GM12891 (cell line): ENCODE data around the gene FAM47E.

Experiments used
- POLR2A ChIP-seq: IDR thresholded peaks from 2 replicates; pipeline ENCODE4 v1.6.1; 2011; ENCODE audit warnings: low read depth, low read length, control low read depth
- POLR2AphosphoS5 ChIP-seq: IDR thresholded peaks from 2 replicates; pipeline ENCODE4 v1.6.1; 2011; ENCODE audit warnings: low read depth, low read length, control low read depth
- POU2F2 ChIP-seq: IDR thresholded peaks from 2 replicates; pipeline ENCODE4 v1.6.1; 2011; ENCODE audit warnings: low read depth, mild to moderate bottlenecking, control low read depth, low read length, moderate library complexity
- SPI1 ChIP-seq: IDR thresholded peaks from 2 replicates; pipeline ENCODE4 v1.6.1; 2011; ENCODE audit warnings: low read depth, low read length, control low read depth
- TAF1 ChIP-seq: IDR thresholded peaks from 2 replicates; pipeline ENCODE4 v1.6.1; 2011; ENCODE audit warnings: low read depth, low read length, control low read depth

DNA sequence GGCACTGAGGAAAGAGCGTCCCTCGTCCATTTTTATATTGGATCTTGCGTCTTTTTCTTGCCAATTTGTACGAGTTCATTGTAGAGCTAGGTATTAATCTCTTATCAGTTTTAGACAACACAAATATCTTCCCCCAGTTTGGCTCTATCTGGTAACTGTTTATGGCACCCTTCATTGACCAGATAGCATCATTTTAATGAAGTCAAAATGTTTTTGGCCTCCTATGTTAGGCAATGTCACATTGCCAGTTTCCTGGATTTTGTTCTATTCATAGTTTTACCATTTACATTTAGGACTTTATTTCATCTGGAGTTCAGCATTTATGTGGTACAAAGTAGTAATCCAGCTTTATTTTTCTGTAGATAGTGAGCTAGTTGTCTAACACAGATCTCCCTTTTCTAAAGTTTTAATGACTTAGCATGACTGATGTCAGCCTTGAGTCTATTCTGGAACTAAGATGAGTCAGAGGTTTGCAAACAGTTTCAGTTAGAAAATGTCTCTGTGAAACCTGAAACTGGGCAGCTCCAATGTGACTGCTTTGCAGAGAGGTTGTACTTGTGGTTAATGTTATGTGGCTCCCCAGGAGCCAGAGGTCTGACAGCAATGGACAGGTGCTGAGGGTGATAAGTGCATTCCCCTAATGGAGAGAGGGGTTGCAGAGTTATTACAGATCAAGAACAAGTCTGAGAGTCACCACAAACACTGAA is 49.7 kb downstream of the FAM47E start:
- no peak for TF ChIP-seq POLR2A
- no peak for TF ChIP-seq POLR2AphosphoS5
- no peak for TF ChIP-seq SPI1
- no peak for TF ChIP-seq TAF1
- TF ChIP-seq POU2F2: 0 out of 2 replicates have a peak, but pooled peaks have one; percentile 21
